Nephron (organoid): ENCODE measurements around the gene ZSCAN20.

Source experiments
- H3K27ac Mint-ChIP-seq, 3 experiments: 2 replicates each; pipeline ENCODE4 v1.8.0; 2020; ENCODE audit warnings: mixed read lengths in 3 of 3, mild to moderate bottlenecking in 2 of 3, moderate library complexity in 1 of 3
- H3K27me3 Mint-ChIP-seq: 2 replicates; pipeline ENCODE4 v1.8.0; 2021; ENCODE audit warnings: low read depth, mild to moderate bottlenecking, moderate library complexity, mixed read lengths
- H3K36me3 Mint-ChIP-seq: 2 replicates; pipeline ENCODE4 v1.8.0; 2020; ENCODE audit warnings: low read depth, mixed read lengths
- H3K4me1 Mint-ChIP-seq: 2 replicates; pipeline ENCODE4 v1.8.0; 2020; ENCODE audit warnings: mixed read lengths
- H3K4me3 Mint-ChIP-seq, 3 experiments: 2 replicates each; pipeline ENCODE4 v1.8.0; 2020; ENCODE audit warnings: mild to moderate bottlenecking in 3 of 3, mixed read lengths in 3 of 3, moderate library complexity in 2 of 3
- H3K9me3 Mint-ChIP-seq: 2 replicates; pipeline ENCODE4 v1.8.0; 2020; ENCODE audit warnings: mixed read lengths
- CTCF ChIP-seq, 3 experiments: fragments of 200-600 bp; sonication (generic); IDR thresholded peaks; one replicate each; pipeline ENCODE4 v1.5.0; 2021; ENCODE audit warnings: antibody characterized with exemption in 3 of 3; ENCODE audit not compliant: unreplicated experiment in 3 of 3

The ZSCAN20 gene

GRCh38 chr1:33441088-33441745 is 31.2 kb upstream of the ZSCAN20 start:
- Mint-ChIP-seq H3K27ac (peak overlapping the region in 2 of 3 experiments; percentile 79 to 87), H3K27me3 (peaks cover 3% of the 10 kb centered on the region), H3K36me3 (no peaks in the 10 kb centered on the region), H3K9me3 (no peaks in the 10 kb centered on the region), H3K4me3 (no peak overlapping the region), H3K4me1 (peaks cover 75% of the 10 kb centered on the region)
- no peak for TF ChIP-seq CTCF (IDR thresholded peaks at IDR 0.05; ENCODE audit: unreplicated experiment in 3 of 3)

GRCh38 chr1:33442141-33442540 is 30.3 kb upstream of the ZSCAN20 start:
- Mint-ChIP-seq H3K27ac (peak overlapping the region; percentile 65 to 87 (median 79)), H3K36me3 (no peaks in the 10 kb centered on the region), H3K4me3 (peak overlapping the region in 1 of 3 experiments; percentile 25), H3K27me3 (peaks cover 3% of the 10 kb centered on the region), H3K9me3 (no peaks in the 10 kb centered on the region), H3K4me1 (peaks cover 67% of the 10 kb centered on the region)
- no peak for TF ChIP-seq CTCF (IDR thresholded peaks at IDR 0.05; ENCODE audit: unreplicated experiment in 3 of 3)

GRCh38 chr1:33443080-33443704 is 29.3 kb upstream of the ZSCAN20 start:
- TF ChIP-seq CTCF (IDR thresholded peaks at IDR 0.05; ENCODE audit: unreplicated experiment in 3 of 3): no peak
- Mint-ChIP-seq H3K9me3 (peaks cover 3% of the 10 kb centered on the region), H3K27ac (peak overlapping the region; percentile 71 to 79 (median 77)), H3K4me3 (peak overlapping the region in 2 of 3 experiments; percentile 3 to 6), H3K27me3 (peaks cover 3% of the 10 kb centered on the region), H3K36me3 (no peaks in the 10 kb centered on the region), H3K4me1 (peaks cover 60% of the 10 kb centered on the region)

- peak overlapping the region; percentile 71 to 79 (median 77) for H3K27ac Mint-ChIP-seq
- no peaks in the 10 kb centered on the region for H3K36me3 Mint-ChIP-seq
- peaks cover 55% of the 10 kb centered on the region for H3K4me1 Mint-ChIP-seq
- no peak overlapping the region for H3K4me3 Mint-ChIP-seq
- TF ChIP-seq CTCF (IDR thresholded peaks at IDR 0.05; ENCODE audit: unreplicated experiment in 3 of 3): no peak
- peaks cover 3% of the 10 kb centered on the region for H3K27me3 Mint-ChIP-seq
- peaks cover 5% of the 10 kb centered on the region for H3K9me3 Mint-ChIP-seq
These were observed 28.7 kb upstream of the ZSCAN20 start for GRCh38 chr1:33443705-33444180.

- no peaks in the 10 kb centered on the region for H3K36me3 Mint-ChIP-seq
- H3K4me1 Mint-ChIP-seq: peaks cover 41% of the 10 kb centered on the region
- no peak for TF ChIP-seq CTCF (IDR thresholded peaks at IDR 0.05; ENCODE audit: unreplicated experiment in 3 of 3)
- H3K27me3 Mint-ChIP-seq: peaks cover 3% of the 10 kb centered on the region
- H3K27ac Mint-ChIP-seq: peak overlapping the region in 2 of 3 experiments; percentile 40 to 69
- H3K4me3 Mint-ChIP-seq: no peak overlapping the region
- peaks cover 12% of the 10 kb centered on the region for H3K9me3 Mint-ChIP-seq
These were observed 27.3 kb upstream of the ZSCAN20 start for GRCh38 chr1:33445108-33445507.
